GM23248 (cell line): ENCODE measurements around the gene SLC6A18. TPM values are rescaled to one million over a fixed set of nuclear protein-coding genes. Genes with fewer than 3 reads are reported as not detected.

ENCODE experiments used
- DNase-seq: peaks from one replicate; pipeline ENCODE4 v3.0.0-alpha.2; 2015
- H2AFZ ChIP-seq: fragments of 200-600 bp; sonication (generic); 2 replicates; pipeline ENCODE4 v1.6.1; 2016; ENCODE audit warnings: antibody characterized with exemption
- H3F3A ChIP-seq: fragments of 200-600 bp; sonication (generic); 2 replicates; pipeline ENCODE4 v1.6.1; 2016; ENCODE audit warnings: mild to moderate bottlenecking, antibody characterized with exemption, mixed run types; ENCODE audit not compliant: insufficient read depth
- H3K27ac ChIP-seq: fragments of 200-600 bp; sonication (generic); 2 replicates; pipeline ENCODE4 v1.5.1; 2016; ENCODE audit warnings: mild to moderate bottlenecking
- H3K27me3 ChIP-seq: fragments of 200-600 bp; sonication (generic); replicated peaks from 2 replicates; pipeline ENCODE4 v1.6.1; 2016; ENCODE audit warnings: mild to moderate bottlenecking; ENCODE audit not compliant: insufficient read depth
- H3K36me3 ChIP-seq: fragments of 200-600 bp; sonication (generic); 2 replicates; pipeline ENCODE4 v1.6.1; 2016; ENCODE audit warnings: low read depth, mild to moderate bottlenecking
- H3K4me1 ChIP-seq: fragments of 200-600 bp; sonication (generic); 2 replicates; pipeline ENCODE4 v1.6.1; 2016; ENCODE audit warnings: mild to moderate bottlenecking; ENCODE audit not compliant: insufficient read depth
- H3K4me2 ChIP-seq: fragments of 200-600 bp; sonication (generic); one replicate; pipeline ENCODE4 v1.6.1; 2016; ENCODE audit warnings: mild to moderate bottlenecking; ENCODE audit not compliant: unreplicated experiment
- H3K4me3 ChIP-seq: fragments of 200-600 bp; sonication (generic); 2 replicates; pipeline ENCODE4 v1.5.1; 2016; ENCODE audit warnings: mild to moderate bottlenecking
- H3K79me2 ChIP-seq: fragments of 200-600 bp; sonication (generic); 2 replicates; pipeline ENCODE4 v1.6.1; 2016; ENCODE audit warnings: mild to moderate bottlenecking; ENCODE audit not compliant: insufficient read depth
- H3K9ac ChIP-seq: fragments of 200-600 bp; sonication (generic); 2 replicates; pipeline ENCODE4 v1.6.1; 2016; ENCODE audit warnings: mild to moderate bottlenecking
- H3K9me2 ChIP-seq: fragments of 200-600 bp; sonication (generic); 2 replicates; pipeline ENCODE4 v1.6.1; 2016; ENCODE audit warnings: mixed run types, mild to moderate bottlenecking, moderate library complexity; ENCODE audit not compliant: insufficient read depth
- H3K9me3 ChIP-seq: fragments of 200-600 bp; sonication (generic); one replicate; pipeline ENCODE4 v1.6.1; 2017; ENCODE audit warnings: low read depth
- H4K20me1 ChIP-seq: fragments of 200-600 bp; sonication (generic); 2 replicates; pipeline ENCODE4 v1.6.0; 2016; ENCODE audit not compliant: insufficient read depth
- EZH2 ChIP-seq: fragments of 200-600 bp; sonication (generic); IDR thresholded peaks from 2 replicates; pipeline ENCODE4 v1.6.1; 2018; ENCODE audit warnings: antibody characterized with exemption, mild to moderate bottlenecking; ENCODE audit not compliant: insufficient read depth, poor library complexity, severe bottlenecking
- EZH2phosphoT487 ChIP-seq: fragments of 200-600 bp; sonication (generic); IDR thresholded peaks from 2 replicates; pipeline ENCODE4 v1.6.1; 2018; ENCODE audit warnings: antibody characterized with exemption, moderate library complexity, mild to moderate bottlenecking, low read depth; ENCODE audit not compliant: insufficient read depth
- WGBS, 2 experiments: methylation state at CpG; one replicate each; pipeline ENCODE4 v1.1.6; 2015 to 2017; ENCODE audit warnings: low lambda C conversion rate in 2 of 2, low coverage in 1 of 2; ENCODE audit errors: missing lambda C conversion rate in 2 of 2; 5-methylcytosine and 5-hydroxymethylcytosine counted together
- in situ Hi-C: fragments of 300-500 bp; cut with MboI; formaldehyde crosslinking; loops from 2 replicates; pipeline ENCODE4 v1.15.0; 2020
- polyA plus RNA-seq: library from polyadenylated mRNA; unstranded; fragments of >200 nt; fragmentation: Nextera tagmentation; extraction: Ambion mirVana; gene quantifications from 2 replicates; pipeline ENCODE4 v1.2.1, GENCODE V29; 2016
- total RNA-seq: library from RNA; depleted of rRNA; stranded (reverse); fragments of >200 nt; shearing (Covaris generic); gene quantifications from 2 replicates; pipeline ENCODE4 v1.2.3, GENCODE V29; 2014

SLC6A18 gene
- total and polyA plus RNA-seq, 2 experiments from 2014 or later: not detected

GRCh38 chr5:1214936-1215220, 10.3 kb upstream of the SLC6A18 start:
- no peaks in the 10 kb centered on the region for H4K20me1 ChIP-seq
- H3K36me3 ChIP-seq: no peaks in the 10 kb centered on the region
- no peak overlapping the region for H2AFZ ChIP-seq
- no peak overlapping the region for H3K9ac ChIP-seq
- H3K79me2 ChIP-seq: no peaks in the 10 kb centered on the region
- H3K9me2 ChIP-seq: no peaks in the 10 kb centered on the region
- H3F3A ChIP-seq: no peaks in the 10 kb centered on the region
- no peak for DNase-seq
- WGBS, 2 experiments: 50 to 51% methylated on average over 2 of the region's 2 CpGs
- in situ Hi-C loops: no loop called here
- H3K9me3 ChIP-seq: no peaks in the 10 kb centered on the region
- no peak overlapping the region for H3K4me2 ChIP-seq
- no peaks in the 10 kb centered on the region for H3K4me1 ChIP-seq
- H3K4me3 ChIP-seq: no peak overlapping the region
- no peak overlapping the region for H3K27ac ChIP-seq
- TF ChIP-seq EZH2phosphoT487 (no peak), EZH2 (no peak)
- H3K27me3 ChIP-seq: no peaks in the 10 kb centered on the region

DNA sequence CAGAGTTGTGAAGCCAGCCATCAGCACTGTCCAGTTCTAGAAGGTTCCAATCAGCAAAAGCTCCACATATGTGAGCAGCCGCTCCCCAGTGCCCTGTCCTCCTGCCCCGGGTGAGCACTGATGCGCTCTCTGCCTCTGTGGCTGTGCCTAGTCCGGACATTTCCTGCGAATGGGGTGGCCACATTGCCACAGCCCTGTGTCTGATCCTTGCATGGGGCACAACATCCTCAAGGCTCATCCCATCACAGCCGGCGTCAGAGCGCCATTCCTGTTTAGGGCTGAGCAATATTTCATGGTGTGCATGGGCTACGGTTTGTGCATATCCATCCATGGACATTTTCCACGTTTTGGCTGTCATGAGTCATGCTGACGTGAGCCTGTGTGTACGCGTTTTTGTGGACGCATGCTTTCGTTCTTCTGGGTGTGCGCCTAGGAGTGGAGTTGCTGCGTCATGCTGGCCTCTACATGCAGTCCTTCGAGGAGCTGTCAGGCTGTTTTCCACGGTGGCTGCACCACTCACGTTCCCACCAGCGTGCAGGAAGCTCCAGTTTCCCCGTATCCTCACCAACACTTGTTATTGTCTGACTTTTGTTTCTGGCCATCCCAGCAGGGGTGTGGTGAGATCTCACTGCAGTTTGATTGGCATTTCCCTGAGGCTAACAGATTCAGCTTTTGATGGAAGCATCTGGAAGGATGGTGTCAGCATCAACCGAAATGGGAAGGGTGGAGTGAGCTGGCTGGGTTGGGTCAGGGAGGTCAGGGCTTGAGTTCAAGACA, 9.7 kb upstream of the SLC6A18 start:
- H2AFZ ChIP-seq: no peak overlapping the region
- 74% methylated on average over 21 to 23 of the region's 23 CpGs for WGBS, 2 experiments
- no peaks in the 10 kb centered on the region for H4K20me1 ChIP-seq
- no peaks in the 10 kb centered on the region for H3K27me3 ChIP-seq
- H3K79me2 ChIP-seq: no peaks in the 10 kb centered on the region
- H3K36me3 ChIP-seq: no peaks in the 10 kb centered on the region
- H3K9me2 ChIP-seq: no peaks in the 10 kb centered on the region
- in situ Hi-C loops: no loop called here
- H3K4me1 ChIP-seq: no peaks in the 10 kb centered on the region
- H3K4me2 ChIP-seq: no peak overlapping the region
- no peak overlapping the region for H3K9ac ChIP-seq
- TF ChIP-seq EZH2phosphoT487 (no peak), EZH2 (no peak)
- DNase-seq: no peak
- no peaks in the 10 kb centered on the region for H3K9me3 ChIP-seq
- no peak overlapping the region for H3K4me3 ChIP-seq
- H3F3A ChIP-seq: no peaks in the 10 kb centered on the region
- no peak overlapping the region for H3K27ac ChIP-seq

- H3K36me3 ChIP-seq: no peaks in the 10 kb centered on the region
- no peaks in the 10 kb centered on the region for H3K9me2 ChIP-seq
- no peaks in the 10 kb centered on the region for H3K9me3 ChIP-seq
- H3K4me2 ChIP-seq: no peak overlapping the region
- H3F3A ChIP-seq: no peaks in the 10 kb centered on the region
- no peaks in the 10 kb centered on the region for H4K20me1 ChIP-seq
- H2AFZ ChIP-seq: no peak overlapping the region
- no peaks in the 10 kb centered on the region for H3K4me1 ChIP-seq
- H3K4me3 ChIP-seq: no peak overlapping the region
- no peak overlapping the region for H3K9ac ChIP-seq
- WGBS, 2 experiments: 75 to 80% methylated on average over 38 of the region's 38 CpGs
- no peaks in the 10 kb centered on the region for H3K79me2 ChIP-seq
- no peak for DNase-seq
- in situ Hi-C loops: no loop called here
- no peaks in the 10 kb centered on the region for H3K27me3 ChIP-seq
- no peak overlapping the region for H3K27ac ChIP-seq
- TF ChIP-seq EZH2 (no peak), EZH2phosphoT487 (no peak)
These were observed 8.8 kb upstream of the SLC6A18 start for GRCh38 chr5:1216211-1216917.

DNA sequence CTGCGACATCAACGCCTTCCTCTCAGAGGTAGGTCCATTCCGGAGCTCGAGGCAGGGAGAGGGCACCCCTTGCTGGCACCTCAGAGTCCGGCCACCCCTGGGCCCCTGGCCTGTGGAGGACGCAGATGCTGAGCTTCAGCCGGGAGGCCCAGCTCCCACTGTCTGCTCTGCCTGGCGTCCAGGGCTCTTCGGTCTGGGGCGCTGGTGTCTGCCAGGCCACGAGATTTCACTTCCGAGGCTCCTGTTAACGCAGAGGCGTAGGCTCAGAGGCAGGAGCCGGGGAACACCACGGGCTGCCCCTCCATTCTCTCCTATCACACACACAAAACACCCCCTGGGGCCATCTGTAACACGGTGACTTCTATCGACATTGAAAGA, 8.3 kb upstream of the SLC6A18 start:
- WGBS, 2 experiments: 54 to 76% methylated on average over 15 to 18 of the region's 18 CpGs
- no peaks in the 10 kb centered on the region for H3K27me3 ChIP-seq
- DNase-seq: no peak
- H3K27ac ChIP-seq: no peak overlapping the region
- H3K4me3 ChIP-seq: no peak overlapping the region
- H2AFZ ChIP-seq: no peak overlapping the region
- no peak for TF ChIP-seq EZH2
- TF ChIP-seq EZH2phosphoT487: no peak
- no peak overlapping the region for H3K9ac ChIP-seq
- no peak overlapping the region for H3K4me2 ChIP-seq
- no peaks in the 10 kb centered on the region for H3K79me2 ChIP-seq
- no peaks in the 10 kb centered on the region for H3K9me3 ChIP-seq
- H3K4me1 ChIP-seq: no peaks in the 10 kb centered on the region
- in situ Hi-C loops: no loop called here
- no peaks in the 10 kb centered on the region for H3K36me3 ChIP-seq
- no peaks in the 10 kb centered on the region for H3K9me2 ChIP-seq
- no peaks in the 10 kb centered on the region for H3F3A ChIP-seq
- no peaks in the 10 kb centered on the region for H4K20me1 ChIP-seq
